Gastroesophageal sphincter (tissue), 4 donors: ENCODE data around the gene TP53INP2. TPM values are rescaled to one million over a fixed set of nuclear protein-coding genes. Genes with fewer than 3 reads are reported as not detected.
"Not testable (repeated sequence)": the region's sequence is repeated elsewhere in the genome, so short reads cannot be mapped to it uniquely, and the experiment has no call there.

Source experiments
- ATAC-seq: fragments of 150-250 bp; one replicate; pipeline ENCODE4 v1.9.1; 2016; ENCODE audit warnings: mild to moderate bottlenecking, moderate library complexity
- H3K27ac ChIP-seq, 4 donors: fragments of 200-600 bp; sonication (generic) in 3 of 4; 1 replicate in 3 of 4; 2 replicates in 1 of 4; pipeline ENCODE4 v1.5.1; 2016 to 2019
- H3K27me3 ChIP-seq: fragments of 200-600 bp; sonication (generic); one replicate; pipeline ENCODE4 v1.5.1; 2019
- H3K36me3 ChIP-seq, 2 donors: fragments of 200-600 bp; sonication (generic); one replicate each; pipeline ENCODE4 v1.5.1; 2019; ENCODE audit warnings: control low read depth in 1 of 2
- H3K4me1 ChIP-seq, 3 donors: fragments of 200-600 bp; sonication (generic); 1 replicate in 2 of 3; 2 replicates in 1 of 3; pipeline ENCODE4 v1.5.1; 2016 to 2019; ENCODE audit warnings: control low read depth in 2 of 3
- H3K4me3 ChIP-seq, 2 donors: fragments of 200-600 bp; sonication (generic); one replicate each; pipeline ENCODE4 v1.5.1; 2019; ENCODE audit warnings: mild to moderate bottlenecking in 1 of 2, moderate library complexity in 1 of 2
- H3K9me3 ChIP-seq, 3 donors: fragments of 200-600 bp; sonication (generic); one replicate each; pipeline ENCODE4 v1.5.1; 2017 to 2019; ENCODE audit warnings: control low read depth in 2 of 3
- CTCF ChIP-seq, 4 experiments: fragments of 200-600 bp in 2 of 4; fragments of 450-650 bp in 2 of 4; sonication (generic) in 1 of 4; IDR thresholded peaks; one replicate each; pipeline ENCODE4 v1.5.1; 2017 to 2019; ENCODE audit warnings: antibody characterized with exemption in 4 of 4, mild to moderate bottlenecking in 2 of 4, moderate library complexity in 2 of 4
- EP300 ChIP-seq: sonication (generic); formaldehyde crosslinking; IDR thresholded peaks from one replicate; pipeline ENCODE4 v1.6.1; 2017; ENCODE audit warnings: antibody characterized with exemption, mild to moderate bottlenecking
- POLR2A ChIP-seq, 2 donors: fragments of 450-650 bp; IDR thresholded peaks; one replicate each; pipeline ENCODE4 v1.6.1; 2017; ENCODE audit warnings: antibody characterized with exemption in 2 of 2, mild to moderate bottlenecking in 2 of 2, moderate library complexity in 1 of 2
- POLR2AphosphoS5 ChIP-seq: sonication (generic); formaldehyde crosslinking; IDR thresholded peaks from one replicate; pipeline ENCODE4 v1.6.1; 2017; ENCODE audit warnings: antibody characterized with exemption
- WGBS, 2 donors: methylation state at CpG; one replicate each; pipeline ENCODE4 v1.1.5; 2018; ENCODE audit warnings: low coverage in 1 of 2; 5-methylcytosine and 5-hydroxymethylcytosine counted together
- total RNA-seq, 4 donors: library from RNA; depleted of rRNA; stranded (reverse); fragments of >200 nt; gene quantifications; one replicate each; pipeline ENCODE4 v1.1.0, GENCODE V29; 2016

Gene TP53INP2
- total RNA-seq, 4 donors from 2014 or later, result 22.8 to 67.8 (median 53.0) TPM

GRCh38 chr20:34711813-34712430 lies 7.8 kb downstream of the TP53INP2 start:
- Histone ChIP-seq H3K4me3 (no peak overlapping the region), H3K36me3 (peaks cover 0 to 55% of the 10 kb centered on the region in 2 donors), H3K4me1 (peaks cover 0 to 48% (median 6%) of the 10 kb centered on the region in 3 donors), H3K9me3 (no peaks in the 10 kb centered on the region), H3K27ac (peak overlapping the region in 1 of 4 donors; percentile 94), H3K27me3 (no peaks in the 10 kb centered on the region)
- TF ChIP-seq POLR2AphosphoS5 (no peak), CTCF (IDR thresholded peaks at IDR 0.05) (no peak), POLR2A (IDR thresholded peaks at IDR 0.05) (no peak), EP300 (no peak)
- WGBS, 2 donors, result 85 to 100% methylated on average over 2 to 3 of the region's 3 CpGs
- no peak for ATAC-seq

- no peak for TF ChIP-seq CTCF (IDR thresholded peaks at IDR 0.05)
- TF ChIP-seq POLR2A (IDR thresholded peaks at IDR 0.05), result no peak
- TF ChIP-seq EP300, result no peak
- no peak for TF ChIP-seq POLR2AphosphoS5
- Histone ChIP-seq H3K36me3 (peaks cover 0 to 57% of the 10 kb centered on the region in 2 donors), H3K4me1 (peaks cover 0 to 40% (median 6%) of the 10 kb centered on the region in 3 donors), H3K27ac (peak overlapping the region in 2 of 4 donors; percentile 14 to 42), H3K4me3 (no peak overlapping the region), H3K27me3 (no peaks in the 10 kb centered on the region), H3K9me3 (no peaks in the 10 kb centered on the region)
- WGBS, 2 donors, result 65 to 70% methylated on average over 4 of the region's 5 CpGs
- no peak for ATAC-seq
These were observed 8.5 kb downstream of the TP53INP2 start for GRCh38 chr20:34712525-34713192.

GRCh38 chr20:34713194-34713943 lies 9.2 kb downstream of the TP53INP2 start:
- Histone ChIP-seq H3K36me3 (peaks cover 0 to 61% of the 10 kb centered on the region in 2 donors), H3K27me3 (no peaks in the 10 kb centered on the region), H3K9me3 (no peaks in the 10 kb centered on the region), H3K27ac (peak overlapping the region in 2 of 4 donors; percentile 14 to 42), H3K4me3 (no peak overlapping the region), H3K4me1 (peaks cover 0 to 33% (median 6%) of the 10 kb centered on the region in 3 donors)
- no CpG with 5 or more reads among the region's 1 CpG for WGBS, 2 donors
- ATAC-seq, result no peak
- TF ChIP-seq EP300 (no peak), CTCF (IDR thresholded peaks at IDR 0.05) (no peak), POLR2A (IDR thresholded peaks at IDR 0.05) (no peak)

- not testable (repeated sequence) for H3K27ac ChIP-seq
- 93% methylated on average over 3 to 5 of the region's 10 CpGs for WGBS, 2 donors
These were observed 9.9 kb downstream of the TP53INP2 start for GRCh38 chr20:34713944-34714515.

GRCh38 chr20:34715384-34715783 lies 11.2 kb downstream of the TP53INP2 start:
- 98 to 100% methylated on average over 4 of the region's 4 CpGs for WGBS, 2 donors
- no peak for TF ChIP-seq POLR2A (IDR thresholded peaks at IDR 0.05)
- no peak for TF ChIP-seq EP300
- no peak for TF ChIP-seq CTCF (IDR thresholded peaks at IDR 0.05)
- no peak for TF ChIP-seq POLR2AphosphoS5
- no peak for ATAC-seq
- H3K36me3 ChIP-seq, result peaks cover 0 to 61% of the 10 kb centered on the region in 2 donors
- no peaks in the 10 kb centered on the region for H3K9me3 ChIP-seq
- peaks cover 0 to 28% (median 6%) of the 10 kb centered on the region in 3 donors for H3K4me1 ChIP-seq
- no peaks in the 10 kb centered on the region for H3K27me3 ChIP-seq
- H3K27ac ChIP-seq, result no peak overlapping the region
- no peak overlapping the region for H3K4me3 ChIP-seq

More at GRCh38 chr20:34713944-34714515, 9.9 kb downstream of the TP53INP2 start:
- not testable (repeated sequence) for H3K4me3 ChIP-seq, H3K9me3 ChIP-seq, H3K27me3 ChIP-seq, ATAC-seq
- H3K36me3 ChIP-seq, result peaks cover 0 to 61% of the 10 kb centered on the region in 2 donors
- peaks cover 0 to 26% (median 4%) of the 10 kb centered on the region in 3 donors for H3K4me1 ChIP-seq
